ENCODE data around the gene KLK6.

KLK6 gene

DNA sequence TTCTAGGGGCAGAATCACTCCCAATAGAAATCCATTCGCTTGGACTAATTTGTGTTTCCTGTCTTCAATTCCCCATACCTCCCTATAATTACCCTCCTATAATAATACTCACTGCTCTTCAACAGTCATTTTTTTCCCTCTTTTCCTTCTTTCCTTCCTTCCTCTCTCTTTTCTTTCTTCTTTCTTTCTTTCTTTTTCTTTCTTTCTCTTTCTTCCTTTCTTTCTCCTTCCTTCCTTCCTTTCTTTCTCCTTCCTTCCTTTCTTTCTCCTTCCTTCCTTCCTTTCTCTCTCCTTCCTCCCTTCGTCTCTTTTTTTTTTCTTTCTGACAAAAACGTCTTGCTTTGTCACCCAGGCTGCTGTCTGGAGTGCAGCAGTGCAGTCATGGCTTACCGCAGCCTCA, 24.6 kb downstream of the KLK6 start:
- Histone ChIP-seq H3K36me3 (no peaks in the 10 kb centered on the region), H3K9ac (no peak overlapping the region), H3K27me3 (no peaks in the 10 kb centered on the region), H3K4me2 (no peak overlapping the region), H3K27ac (no peak overlapping the region), H3K4me3 (no peak overlapping the region), H3K4me1 (no peaks in the 10 kb centered on the region), H3K9me3 (replicated peaks in 1 of 11) (peaks cover 0 to 11% (median 0%) of the 10 kb centered on the region in 11 experiments; a peak in 5 of 22 replicates), H4K20me1 (no peaks in the 10 kb centered on the region)
- no peak for TF ChIP-seq Cebpa-rat (IDR thresholded peaks at IDR 0.05)

DNA sequence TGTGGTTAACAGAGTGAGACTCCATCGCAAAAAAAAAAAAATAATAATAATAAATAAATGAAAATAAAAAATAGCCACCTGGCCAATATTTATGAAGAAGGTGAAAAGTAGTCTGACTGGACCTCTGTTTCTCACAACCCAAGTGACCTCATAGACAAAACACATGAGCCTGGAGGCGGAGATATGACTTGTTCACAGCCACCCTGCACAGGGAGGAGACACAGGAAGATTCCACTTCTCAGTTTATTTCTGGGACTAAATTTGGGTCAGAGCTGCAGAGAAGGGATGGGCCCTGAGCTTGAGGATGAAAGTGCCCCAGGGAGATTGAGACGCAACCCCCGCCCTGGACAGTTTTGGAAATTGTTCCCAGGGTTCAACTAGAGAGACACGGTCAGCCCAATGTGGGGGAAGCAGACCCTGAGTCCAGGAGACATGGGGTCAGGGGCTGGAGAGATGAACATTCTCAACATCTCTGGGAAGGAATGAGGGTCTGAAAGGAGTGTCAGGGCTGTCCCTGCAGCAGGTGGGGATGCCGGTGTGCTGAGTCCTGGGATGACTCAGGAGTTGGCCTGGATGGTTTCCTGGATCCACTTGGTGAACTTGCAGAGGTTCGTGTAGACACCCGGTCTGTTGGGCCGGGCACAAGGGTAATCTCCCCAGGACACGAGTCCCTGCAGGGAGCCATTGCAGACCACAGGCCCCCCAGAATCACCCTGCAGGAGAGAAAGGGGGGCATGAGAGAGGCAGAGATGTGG, 26.1 kb downstream of the KLK6 start:
- Histone ChIP-seq H3K27ac (no peak overlapping the region), H3K4me2 (no peak overlapping the region), H3K9me3 (replicated peaks in 1 of 11) (peaks cover 0 to 18% (median 6%) of the 10 kb centered on the region in 11 experiments; a peak in 11 of 22 replicates), H3K4me1 (no peaks in the 10 kb centered on the region), H3K36me3 (no peaks in the 10 kb centered on the region), H3K27me3 (no peaks in the 10 kb centered on the region), H3K9ac (no peak overlapping the region), H3K4me3 (no peak overlapping the region), H4K20me1 (no peaks in the 10 kb centered on the region)
- TF ChIP-seq Cebpa-rat (IDR thresholded peaks at IDR 0.05): no peak

DNA sequence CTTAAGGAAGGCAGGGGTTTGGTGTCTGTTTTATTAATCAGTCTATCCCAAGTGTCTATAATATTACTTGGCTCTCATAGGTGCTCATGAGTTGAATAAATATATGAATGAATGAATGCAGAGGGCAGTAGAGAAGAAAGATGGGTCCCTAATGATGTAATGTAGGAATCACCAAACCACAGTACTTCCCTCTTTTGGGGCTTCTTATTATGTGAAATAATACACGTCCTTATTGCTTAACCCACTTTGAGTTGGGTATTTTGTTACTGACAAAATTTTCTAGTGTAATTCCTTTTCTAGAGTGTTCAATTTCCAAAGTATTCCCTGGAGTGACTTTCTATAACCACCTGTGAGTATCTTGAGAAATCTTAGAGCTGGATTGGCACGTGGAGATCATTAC, 29.8 kb downstream of the KLK6 start:
- no peak for TF ChIP-seq Cebpa-rat (IDR thresholded peaks at IDR 0.05)
- H3K4me3 ChIP-seq: no peak overlapping the region
- H3K9me3 ChIP-seq (replicated peaks in 1 of 11): peaks cover 0 to 18% (median 6%) of the 10 kb centered on the region in 11 experiments; a peak in 11 of 22 replicates
- no peaks in the 10 kb centered on the region for H4K20me1 ChIP-seq
- no peaks in the 10 kb centered on the region for H3K27me3 ChIP-seq
- H3K4me1 ChIP-seq: no peaks in the 10 kb centered on the region
- no peak overlapping the region for H3K9ac ChIP-seq
- H3K36me3 ChIP-seq: no peaks in the 10 kb centered on the region
- no peak overlapping the region for H3K4me2 ChIP-seq
- no peak overlapping the region for H3K27ac ChIP-seq

GRCh38 chr19:50933640-50934039, 35.8 kb downstream of the KLK6 start:
- H3K4me2 ChIP-seq: peak overlapping the region in 3 of 11 experiments; percentile 10 to 30 (median 23); a peak in 2 of 22 replicates
- no peaks in the 10 kb centered on the region for H3K36me3 ChIP-seq
- H3K4me3 ChIP-seq: no peak overlapping the region
- no peaks in the 10 kb centered on the region for H3K27me3 ChIP-seq
- peaks cover 0 to 7% (median 0%) of the 10 kb centered on the region in 10 experiments; a peak in 4 of 20 replicates for H3K4me1 ChIP-seq
- H3K9ac ChIP-seq: no peak overlapping the region
- TF ChIP-seq Cebpa-rat (IDR thresholded peaks at IDR 0.05): no peak
- no peaks in the 10 kb centered on the region for H4K20me1 ChIP-seq
- no peaks in the 10 kb centered on the region for H3K9me3 ChIP-seq (replicated peaks in 1 of 11)
- H3K27ac ChIP-seq: no peak overlapping the region; a peak in 1 of 22 replicates

GRCh38 chr19:50932690-50933083, 36.7 kb downstream of the KLK6 start:
- no peak overlapping the region for H3K4me3 ChIP-seq
- peaks cover 0 to 7% (median 0%) of the 10 kb centered on the region in 10 experiments; a peak in 4 of 20 replicates for H3K4me1 ChIP-seq
- H3K9ac ChIP-seq: no peak overlapping the region
- no peaks in the 10 kb centered on the region for H3K27me3 ChIP-seq
- no peak overlapping the region for H3K27ac ChIP-seq
- no peaks in the 10 kb centered on the region for H4K20me1 ChIP-seq
- H3K36me3 ChIP-seq: no peaks in the 10 kb centered on the region
- no peak for TF ChIP-seq Cebpa-rat (IDR thresholded peaks at IDR 0.05)
- no peaks in the 10 kb centered on the region for H3K9me3 ChIP-seq (replicated peaks in 1 of 11)
- H3K4me2 ChIP-seq: no peak overlapping the region

GRCh38 chr19:50932018-50932689, 37.2 kb downstream of the KLK6 start:
- Histone ChIP-seq H3K9me3 (replicated peaks in 1 of 11) (no peaks in the 10 kb centered on the region), H3K36me3 (no peaks in the 10 kb centered on the region), H3K9ac (no peak overlapping the region), H3K27me3 (no peaks in the 10 kb centered on the region), H3K4me1 (peaks cover 0 to 7% (median 0%) of the 10 kb centered on the region in 10 experiments; a peak in 4 of 20 replicates), H3K27ac (no peak overlapping the region), H4K20me1 (no peaks in the 10 kb centered on the region), H3K4me3 (no peak overlapping the region), H3K4me2 (no peak overlapping the region)
- no peak for TF ChIP-seq Cebpa-rat (IDR thresholded peaks at IDR 0.05)

- no peaks in the 10 kb centered on the region for H4K20me1 ChIP-seq
- no peaks in the 10 kb centered on the region for H3K36me3 ChIP-seq
- peaks cover 0 to 7% (median 0%) of the 10 kb centered on the region in 10 experiments; a peak in 4 of 20 replicates for H3K4me1 ChIP-seq
- no peak for TF ChIP-seq Cebpa-rat (IDR thresholded peaks at IDR 0.05)
- H3K4me3 ChIP-seq: no peak overlapping the region
- H3K9ac ChIP-seq: no peak overlapping the region
- no peak overlapping the region for H3K27ac ChIP-seq
- H3K9me3 ChIP-seq (replicated peaks in 1 of 11): no peaks in the 10 kb centered on the region
- no peak overlapping the region for H3K4me2 ChIP-seq
- H3K27me3 ChIP-seq: no peaks in the 10 kb centered on the region
These were observed 38.4 kb downstream of the KLK6 start for GRCh38 chr19:50931023-50931422.

GRCh38 chr19:50928831-50929230, 40.6 kb downstream of the KLK6 start:
- Histone ChIP-seq H3K4me2 (no peak overlapping the region), H3K9ac (no peak overlapping the region), H3K4me1 (peaks cover 0 to 6% (median 0%) of the 10 kb centered on the region in 10 experiments; a peak in 4 of 20 replicates), H4K20me1 (no peaks in the 10 kb centered on the region), H3K27me3 (no peaks in the 10 kb centered on the region), H3K36me3 (no peaks in the 10 kb centered on the region), H3K27ac (no peak overlapping the region), H3K9me3 (replicated peaks in 1 of 11) (no peaks in the 10 kb centered on the region), H3K4me3 (no peak overlapping the region)
- TF ChIP-seq Cebpa-rat (IDR thresholded peaks at IDR 0.05): no peak

- TF ChIP-seq Cebpa-rat (IDR thresholded peaks at IDR 0.05): no peak
- no peaks in the 10 kb centered on the region for H3K9me3 ChIP-seq (replicated peaks in 1 of 11)
- H3K4me1 ChIP-seq: peaks cover 10 to 15% (median 11%) of the 10 kb centered on the region in 10 experiments
- H3K9ac ChIP-seq: no peak overlapping the region
- H4K20me1 ChIP-seq: no peaks in the 10 kb centered on the region
- no peaks in the 10 kb centered on the region for H3K27me3 ChIP-seq
- no peaks in the 10 kb centered on the region for H3K36me3 ChIP-seq
- H3K4me2 ChIP-seq: no peak overlapping the region
- H3K4me3 ChIP-seq: no peak overlapping the region
- no peak overlapping the region for H3K27ac ChIP-seq
These were observed 43.2 kb downstream of the KLK6 start for GRCh38 chr19:50926144-50926543.
